Hematopoietic multipotent progenitor cell (in vitro differentiated cells): ENCODE results near the gene PLCB4. TPM values are rescaled to one million over a fixed set of nuclear protein-coding genes. Genes with fewer than 3 reads are reported as not detected.
A peak's percentile ranks its signal among the peaks of the same experiment; 100 is the strongest.
"Not testable (repeated sequence)": the region's sequence is repeated elsewhere in the genome, so short reads cannot be mapped to it uniquely, and the experiment has no call there.

Experiments
- DNase-seq, 3 donors: peaks; one replicate each; pipeline ENCODE4 v3.0.0-alpha.2; 2011 to 2015; ENCODE audit warnings: low read depth in 2 of 3, low spot score in 2 of 3
- total RNA-seq: library from RNA; depleted of rRNA; stranded (reverse); fragments of >200 nt; gene quantifications from one replicate; pipeline ENCODE4 v1.2.3, GENCODE V29; 2012

PLCB4 gene
- total RNA-seq, 1 donor, result 11.0 TPM

DNA sequence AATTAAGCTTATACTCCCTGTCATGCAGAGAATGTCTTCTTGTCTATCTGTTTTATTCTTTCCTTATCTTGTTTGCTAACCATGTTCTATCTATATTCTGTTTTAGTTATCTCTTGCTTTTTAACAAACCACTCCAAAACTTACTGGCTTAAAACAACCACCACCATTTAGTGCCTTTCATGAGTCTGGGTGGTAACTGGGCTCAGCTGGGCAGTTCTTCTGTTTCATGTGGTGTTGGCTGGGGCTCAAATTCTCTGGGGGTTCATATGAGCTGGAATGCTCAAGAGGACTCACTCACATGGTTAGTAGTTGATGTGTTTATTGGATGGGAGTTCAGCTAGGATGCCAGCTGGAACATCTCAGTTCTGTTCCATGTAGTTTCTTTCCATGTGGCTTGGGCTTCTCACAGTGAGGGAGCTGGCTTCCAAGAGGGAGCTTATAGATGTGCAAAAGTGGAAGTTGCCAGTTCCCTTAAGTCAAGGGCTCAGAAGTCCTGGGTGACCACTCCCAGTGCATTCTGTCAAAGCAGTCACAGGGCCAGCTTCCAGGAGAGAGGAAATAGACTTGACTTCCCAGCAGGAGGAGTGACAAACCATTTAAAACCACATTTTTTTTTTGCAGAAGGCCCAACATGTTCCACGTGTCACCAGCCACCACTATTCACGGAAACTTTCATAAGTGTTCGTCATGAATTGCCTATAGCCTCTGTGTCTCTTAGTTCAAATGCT is 70.4 kb downstream of the PLCB4 start:
- no peak for DNase-seq

DNA sequence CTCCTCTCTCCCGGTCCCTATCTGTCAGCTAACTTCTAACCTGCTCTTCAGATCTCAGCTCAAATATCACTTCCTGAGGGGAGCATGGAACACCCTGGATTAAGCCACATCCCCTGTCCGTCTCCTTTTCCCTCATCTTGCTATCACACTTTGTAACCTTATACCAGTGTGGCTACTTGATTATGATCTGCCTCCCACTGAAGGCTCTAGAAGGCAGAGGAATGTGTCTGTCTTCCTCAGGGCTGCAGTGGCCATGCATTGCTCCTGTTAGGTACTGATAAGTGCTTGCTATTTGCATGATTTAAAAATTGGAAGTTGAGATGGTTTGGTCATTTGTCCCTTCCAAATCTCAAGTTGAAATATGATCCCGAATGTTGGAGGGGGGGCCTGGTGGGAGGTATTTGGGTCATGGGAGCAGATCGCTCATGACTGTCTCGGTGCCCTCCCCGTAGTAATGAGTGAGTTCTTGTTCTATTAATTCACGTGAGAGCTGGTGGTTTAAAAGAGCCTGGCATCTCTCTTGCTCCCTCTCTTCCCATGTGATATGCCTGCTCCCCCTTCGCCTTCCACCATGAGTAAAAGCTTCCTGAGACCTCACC is 71.4 kb downstream of the PLCB4 start:
- DNase-seq, result no peak

DNA sequence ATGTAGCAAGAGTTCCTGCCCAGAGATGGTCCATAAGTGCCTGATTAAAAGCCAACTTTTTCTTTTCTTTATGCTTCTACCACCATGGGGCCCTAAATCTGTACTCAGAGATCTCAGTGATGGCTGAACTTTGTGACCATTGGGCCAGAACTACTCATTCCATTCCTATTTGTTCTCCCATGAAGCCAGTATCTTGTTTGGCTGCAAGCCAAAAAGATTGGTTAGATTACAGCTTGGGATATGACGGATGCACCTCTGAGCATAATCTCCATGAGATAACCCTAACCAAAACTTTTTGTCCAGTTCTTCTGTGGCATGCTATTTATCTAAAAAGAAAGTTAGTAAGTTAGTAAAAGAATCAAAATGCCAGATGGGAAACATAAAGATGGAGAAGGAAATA is 72.2 kb downstream of the PLCB4 start:
- no peak for DNase-seq

GRCh38 chr20:9141921-9142320 is 73.0 kb downstream of the PLCB4 start:
- DNase-seq, result no peak

DNA sequence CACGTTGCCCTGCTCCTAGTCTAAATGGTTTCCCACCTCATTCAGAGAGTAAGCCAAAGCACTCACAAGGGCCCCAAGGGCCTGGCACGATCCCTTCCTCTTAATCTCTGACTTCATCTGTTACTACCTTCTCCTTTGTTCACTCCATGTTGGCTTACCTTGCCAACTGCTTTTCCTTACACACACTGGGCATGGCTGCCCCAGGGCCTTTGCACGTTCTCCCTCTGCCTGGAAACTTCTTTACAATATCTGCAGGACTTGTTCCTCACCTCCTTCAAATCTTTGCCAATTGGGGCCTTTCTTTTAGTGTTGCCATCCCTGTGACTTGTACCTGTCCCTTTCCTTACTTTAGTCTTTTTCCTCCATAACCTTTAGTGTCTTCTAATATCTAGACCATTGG is 73.9 kb downstream of the PLCB4 start:
- DNase-seq, result no peak

DNA sequence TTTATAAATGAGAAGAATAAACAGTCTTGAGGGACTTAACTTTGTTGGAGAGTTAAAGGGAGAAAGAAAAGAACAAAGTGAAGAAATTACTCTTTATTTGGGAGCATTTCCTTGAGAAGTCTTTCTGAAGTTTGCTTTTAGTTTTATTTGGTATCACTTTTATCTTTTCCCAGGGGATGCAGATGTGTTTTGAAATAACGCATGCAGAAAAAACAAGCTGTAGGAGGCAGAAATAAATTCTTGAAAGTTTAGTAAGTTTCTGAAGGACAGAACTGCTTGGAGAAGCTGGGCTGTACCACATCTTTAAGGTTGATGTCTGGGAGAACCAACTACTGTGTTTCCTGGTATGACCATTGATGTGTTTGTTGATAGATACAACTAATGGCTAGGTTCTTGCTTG is 75.0 kb downstream of the PLCB4 start:
- DNase-seq, result no peak

- no peak for DNase-seq
These were observed 75.8 kb downstream of the PLCB4 start for GRCh38 chr20:9144643-9145042.

GRCh38 chr20:9145142-9145541 is 76.3 kb downstream of the PLCB4 start:
- DNase-seq, result no peak

DNA sequence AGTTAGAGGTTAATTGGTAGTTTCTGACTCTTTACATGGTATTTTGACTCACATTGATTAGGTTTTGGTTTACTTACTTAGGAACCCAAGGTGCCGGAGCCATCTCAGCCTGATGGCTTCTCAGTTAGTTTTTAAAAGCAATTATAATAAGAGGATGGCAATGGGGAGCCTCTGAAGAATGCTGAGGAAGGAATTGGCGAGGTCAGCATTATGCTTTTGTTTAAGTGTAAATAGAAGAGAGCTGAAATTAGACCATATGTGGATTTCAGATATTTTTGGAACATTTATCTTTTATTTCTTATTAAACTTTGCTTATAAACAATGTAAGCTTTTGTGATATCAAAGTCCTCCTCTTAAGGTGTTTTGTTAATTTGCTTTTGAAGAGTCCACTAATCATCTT is 77.8 kb downstream of the PLCB4 start:
- DNase-seq, result no peak

DNA sequence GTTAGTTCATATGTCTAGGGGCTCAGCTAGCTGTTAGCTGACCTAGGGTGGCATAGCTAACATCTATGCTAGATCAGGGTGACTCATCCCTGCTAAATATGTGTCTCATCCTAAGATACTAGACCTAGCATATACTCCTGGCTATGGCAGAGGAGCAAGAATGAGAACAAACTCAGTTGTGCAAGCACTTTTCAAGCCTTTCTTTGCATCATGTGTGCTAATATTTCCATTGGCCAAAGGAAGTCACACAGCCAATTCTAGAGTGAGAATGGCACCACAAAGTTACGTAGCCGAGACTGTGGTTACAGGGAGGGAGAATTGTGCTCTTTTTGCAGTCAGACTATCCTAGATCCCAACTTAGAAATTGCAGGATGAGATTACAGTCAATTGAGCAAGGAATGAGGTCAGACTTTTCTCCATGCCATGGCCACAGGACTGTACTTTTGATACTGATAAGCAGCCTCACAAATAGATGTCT is 78.7 kb downstream of the PLCB4 start:
- no peak for DNase-seq

GRCh38 chr20:9148291-9148690 is 79.4 kb downstream of the PLCB4 start:
- DNase-seq, result no peak

DNA sequence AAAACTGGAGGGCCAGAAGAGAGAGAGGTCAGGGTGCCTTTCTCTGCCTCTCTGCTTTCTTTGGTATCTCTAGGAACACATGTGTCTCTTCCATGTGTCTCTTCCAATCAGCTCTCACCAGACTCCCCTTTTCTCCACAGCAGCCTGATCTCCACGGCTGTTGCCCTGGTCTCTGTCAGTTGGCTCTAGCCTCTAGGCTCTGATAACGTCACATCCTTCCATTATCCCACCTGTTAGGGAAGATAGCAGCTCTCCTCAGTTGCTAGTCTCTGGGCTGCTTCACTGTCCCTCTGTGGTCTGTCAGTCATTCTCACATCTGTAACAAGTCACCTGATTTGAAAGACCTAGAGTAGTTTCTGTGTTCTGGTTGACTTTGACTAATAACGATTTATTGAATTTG is 80.2 kb downstream of the PLCB4 start:
- DNase-seq, result peak in 2 of 3 donors; percentile 35 to 39

DNA sequence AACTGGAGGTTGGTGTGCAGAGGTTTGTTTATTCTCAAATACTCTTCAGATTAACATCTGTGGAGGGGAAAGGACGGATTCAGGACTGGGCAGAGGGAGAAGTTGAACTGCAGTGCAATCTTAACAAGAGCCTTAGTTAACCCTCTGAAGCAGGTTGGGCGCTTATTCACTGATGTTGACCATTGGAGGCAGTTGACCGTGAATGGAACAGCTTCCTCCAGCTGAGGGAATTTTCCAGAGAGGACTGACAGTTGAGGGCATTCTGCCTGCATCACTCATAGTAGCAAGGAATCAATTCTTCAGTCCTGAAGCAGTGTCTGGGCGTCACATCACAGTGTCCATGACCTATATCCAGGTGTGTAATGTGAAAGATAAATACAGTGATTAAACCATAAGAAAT is 80.9 kb downstream of the PLCB4 start:
- no peak for DNase-seq

DNA sequence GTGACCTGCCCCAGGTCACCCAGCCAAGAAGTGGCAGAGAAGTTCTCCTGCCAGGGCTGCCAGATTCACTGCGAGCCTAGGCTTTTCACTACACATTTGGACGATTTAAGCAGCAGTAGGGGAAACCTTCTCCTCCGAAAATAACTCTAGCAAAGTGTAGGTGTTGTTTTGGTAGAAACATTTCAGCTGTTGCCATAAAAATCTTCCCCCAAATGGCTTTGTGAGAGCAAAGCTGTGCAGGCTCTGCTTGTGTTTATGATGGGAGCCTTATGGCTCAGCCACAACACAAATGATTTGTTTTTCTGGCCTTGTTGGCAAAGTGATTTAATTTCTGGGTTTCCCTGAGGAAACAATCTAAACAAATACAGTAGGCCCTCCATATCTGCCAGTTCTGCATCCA is 81.8 kb downstream of the PLCB4 start:
- no peak for DNase-seq

GRCh38 chr20:9152139-9152538 is 83.3 kb downstream of the PLCB4 start:
- DNase-seq, result not testable (repeated sequence)

DNA sequence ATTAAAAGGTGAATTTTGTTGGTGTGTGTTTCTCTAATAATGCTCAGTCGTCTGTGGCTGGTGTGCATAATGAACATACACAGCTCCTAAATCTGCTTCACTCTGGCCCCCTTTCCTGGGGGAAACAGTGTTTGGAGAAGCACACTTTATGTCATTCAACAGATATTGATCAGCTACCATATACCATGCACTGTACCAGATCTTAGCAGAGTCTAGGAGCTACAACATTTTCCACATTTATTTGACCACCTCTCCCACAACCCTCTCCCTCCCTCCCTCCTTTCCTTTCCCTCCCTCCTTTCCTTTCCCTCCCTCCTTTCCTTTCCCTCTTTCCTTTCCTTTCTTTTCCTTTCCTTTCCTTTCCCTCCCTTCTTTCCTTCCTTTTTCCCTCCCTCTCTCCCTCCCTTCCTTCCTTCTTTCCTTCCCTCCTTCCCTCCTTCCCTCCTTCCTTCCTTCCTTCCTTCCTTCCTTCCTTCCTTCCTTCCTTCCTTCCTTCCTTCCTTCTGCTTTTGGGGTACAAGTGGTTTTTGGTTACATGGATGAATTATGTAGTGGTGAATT is 85.7 kb downstream of the PLCB4 start:
- DNase-seq, result no peak

DNA sequence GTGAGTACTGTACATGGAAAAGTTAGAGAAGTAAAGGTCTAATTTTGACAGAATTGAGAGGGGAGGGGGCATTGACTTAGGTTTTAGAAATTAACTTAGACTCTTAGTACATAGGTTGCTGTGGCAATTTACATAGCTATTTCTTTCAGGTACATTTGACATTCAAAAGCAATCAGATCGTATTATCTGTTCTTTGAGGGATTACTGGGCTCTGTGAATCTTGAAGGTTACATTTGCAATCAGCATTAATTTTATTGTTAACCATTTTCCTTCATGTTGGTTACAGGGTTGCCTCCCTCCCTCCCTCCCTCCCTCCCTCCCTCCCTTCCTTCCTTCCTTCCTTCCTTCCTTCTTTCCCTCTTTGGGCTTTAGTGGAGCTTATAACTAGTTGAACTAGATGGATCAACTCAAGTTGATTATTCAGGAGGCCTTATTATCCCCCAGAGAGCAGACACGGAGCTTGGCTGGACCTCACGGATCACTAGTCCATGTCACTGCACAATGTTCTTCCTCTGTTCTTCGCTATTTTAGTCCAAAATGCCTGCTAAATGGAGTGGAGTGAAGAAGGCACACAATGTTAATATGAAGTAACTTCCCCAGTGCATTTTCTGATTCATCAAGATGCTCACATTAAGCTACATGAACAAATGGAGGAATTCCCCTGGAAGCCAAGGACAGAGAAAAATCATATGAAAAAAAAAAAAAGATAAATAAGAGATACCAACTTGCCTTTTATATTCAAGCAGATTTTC is 87.8 kb downstream of the PLCB4 start:
- no peak for DNase-seq

DNA sequence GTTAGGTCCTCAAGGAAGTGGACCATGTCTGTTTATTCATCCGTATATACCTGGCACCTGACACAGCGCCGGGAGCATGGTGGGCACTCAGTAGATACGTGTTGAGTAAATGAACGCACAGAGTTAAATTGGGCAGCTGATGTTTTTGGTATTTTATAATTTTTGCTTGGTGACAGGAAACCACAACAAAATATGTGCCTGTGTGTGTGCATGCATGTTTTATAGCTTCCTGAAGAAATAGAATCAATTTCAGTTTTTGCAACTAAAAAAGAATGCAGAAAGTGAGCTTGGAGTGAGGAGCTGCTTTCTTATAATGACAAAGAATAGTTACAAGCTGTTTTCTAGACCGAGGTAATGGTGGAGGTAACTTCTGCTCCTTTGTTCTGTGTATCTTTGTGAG is 91.4 kb downstream of the PLCB4 start:
- peak in 2 of 3 donors; percentile 33 to 73 for DNase-seq

GRCh38 chr20:9160757-9161156 is 91.9 kb downstream of the PLCB4 start:
- peak in 1 of 3 donors; percentile 29 for DNase-seq

DNA sequence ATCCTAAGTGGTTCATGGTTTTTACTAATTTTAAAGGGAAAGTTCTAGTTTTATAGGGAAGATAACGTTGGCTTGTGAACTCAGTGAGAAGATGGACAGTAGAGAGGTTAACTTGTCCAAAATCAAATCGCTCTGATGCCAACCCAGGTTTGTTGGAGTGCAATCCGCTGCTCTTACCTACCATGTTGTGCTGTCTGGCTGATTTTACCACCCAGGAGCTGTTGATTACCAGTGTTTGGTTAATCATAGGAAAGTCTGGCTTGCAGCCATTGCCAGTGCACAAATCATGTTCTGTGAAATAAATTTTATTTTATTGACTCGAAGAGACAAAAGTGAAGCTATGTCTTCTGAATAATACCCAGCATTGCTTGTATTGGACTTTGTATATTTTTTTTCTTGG is 92.4 kb downstream of the PLCB4 start:
- no peak for DNase-seq

DNA sequence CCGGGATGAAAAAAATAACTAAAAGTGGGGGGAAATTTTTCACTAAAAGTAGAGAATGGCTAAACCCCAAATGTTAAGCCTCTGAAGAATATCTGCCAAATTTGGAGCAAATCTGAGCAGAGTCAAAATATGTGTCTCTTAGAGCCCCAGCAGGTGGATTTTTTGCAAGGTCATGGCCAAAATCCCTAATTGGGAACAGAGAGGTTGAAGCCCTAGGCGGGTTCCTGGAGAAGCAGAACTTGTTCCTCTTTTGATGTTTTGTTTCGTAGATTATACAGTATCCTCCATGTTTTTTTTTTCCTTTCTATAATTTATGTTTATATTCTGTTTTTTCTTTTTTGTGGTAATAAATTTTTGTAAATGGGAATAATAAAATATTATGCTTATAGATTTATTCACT is 94.4 kb downstream of the PLCB4 start:
- DNase-seq, result peak in 1 of 3 donors; percentile 52
